Esophagus muscularis mucosa (tissue), 4 donors: ENCODE measurements around the gene GDF10. TPM values are rescaled to one million over a fixed set of nuclear protein-coding genes. Genes with fewer than 3 reads are reported as not detected.

ENCODE experiments used
- DNase-seq: peaks from one replicate; pipeline ENCODE4 v3.0.0-alpha.2; 2017; ENCODE audit errors: extremely low spot score
- H3K27ac ChIP-seq, 4 donors: fragments of 200-600 bp; sonication (generic); replicated peaks in 1 of 4; 1 replicate in 3 of 4; 2 replicates in 1 of 4; pipeline ENCODE4 v1.5.1; 2016 to 2019; ENCODE audit warnings: mild to moderate bottlenecking in 1 of 4
- H3K27me3 ChIP-seq, 4 donors: fragments of 200-600 bp; sonication (generic); one replicate each; pipeline versions ENCODE4 v1.5.1 to v1.6.0; 2016 to 2019
- H3K36me3 ChIP-seq, 4 donors: fragments of 200-600 bp; sonication (generic); one replicate each; pipeline ENCODE4 v1.5.1; 2016 to 2019
- H3K4me1 ChIP-seq, 4 donors: fragments of 200-600 bp; sonication (generic); one replicate each; pipeline ENCODE4 v1.5.1; 2016 to 2019
- H3K4me3 ChIP-seq, 4 donors: fragments of 200-600 bp; sonication (generic); 1 replicate in 2 of 4; 2 replicates in 2 of 4; pipeline ENCODE4 v1.5.1; 2016 to 2019; ENCODE audit warnings: mild to moderate bottlenecking in 4 of 4, moderate library complexity in 1 of 4
- H3K9me3 ChIP-seq, 4 donors: fragments of 200-600 bp; sonication (generic); 1 replicate in 3 of 4; 2 replicates in 1 of 4; pipeline ENCODE4 v1.5.1; 2016 to 2019
- EP300 ChIP-seq: sonication (generic); formaldehyde crosslinking; IDR thresholded peaks from one replicate; pipeline ENCODE4 v1.6.1; 2017; ENCODE audit warnings: antibody characterized with exemption
- POLR2A ChIP-seq: fragments of 450-650 bp; IDR thresholded peaks from one replicate; pipeline ENCODE4 v1.6.1; 2017; ENCODE audit warnings: antibody characterized with exemption, moderate library complexity, mild to moderate bottlenecking, low read depth
- POLR2AphosphoS5 ChIP-seq, 2 donors: sonication (generic); formaldehyde crosslinking; IDR thresholded peaks; one replicate each; pipeline ENCODE4 v1.6.1; 2017; ENCODE audit warnings: antibody characterized with exemption in 2 of 2
- WGBS: methylation state at CpG from one replicate; pipeline ENCODE4 v1.1.5; 2018; 5-methylcytosine and 5-hydroxymethylcytosine counted together
- intact Hi-C: fragments of 100-400 bp; cut with DNase I; formaldehyde crosslinking; loops from one replicate; pipeline ENCODE4 v1.15.1; 2023
- total RNA-seq, 4 donors: library from RNA; depleted of rRNA; stranded (reverse); fragments of >200 nt; gene quantifications; one replicate each; pipeline versions ENCODE4 v1.1.0 to v1.2.1, GENCODE V29; 2016
- TF ChIP-seq, protein P1 (sequence below), 3 experiments: fragments of 200-600 bp in 2 of 3; fragments of 450-650 bp in 1 of 3; sonication (generic) in 2 of 3; IDR thresholded peaks; one replicate each; pipeline ENCODE4 v1.5.1; 2017 to 2019; ENCODE audit warnings: antibody characterized with exemption in 3 of 3, mild to moderate bottlenecking in 2 of 3, moderate library complexity in 1 of 3

GDF10 gene
- total RNA-seq, 4 donors from 2014 or later = 5.6 to 33.3 (median 29.5) TPM

GRCh38 chr10:47287805-47288204 is 12.2 kb upstream of the GDF10 start:
- H3K27me3 ChIP-seq = peaks cover 0 to 11% (median 0%) of the 10 kb centered on the region in 4 donors
- no peaks in the 10 kb centered on the region for H3K36me3 ChIP-seq
- DNase-seq = no peak
- intact Hi-C loops = no loop called here
- TF ChIP-seq POLR2A (no peak), POLR2AphosphoS5 (IDR thresholded peaks at IDR 0.05) (no peak), EP300 (no peak)
- TF ChIP-seq, protein P1, sequence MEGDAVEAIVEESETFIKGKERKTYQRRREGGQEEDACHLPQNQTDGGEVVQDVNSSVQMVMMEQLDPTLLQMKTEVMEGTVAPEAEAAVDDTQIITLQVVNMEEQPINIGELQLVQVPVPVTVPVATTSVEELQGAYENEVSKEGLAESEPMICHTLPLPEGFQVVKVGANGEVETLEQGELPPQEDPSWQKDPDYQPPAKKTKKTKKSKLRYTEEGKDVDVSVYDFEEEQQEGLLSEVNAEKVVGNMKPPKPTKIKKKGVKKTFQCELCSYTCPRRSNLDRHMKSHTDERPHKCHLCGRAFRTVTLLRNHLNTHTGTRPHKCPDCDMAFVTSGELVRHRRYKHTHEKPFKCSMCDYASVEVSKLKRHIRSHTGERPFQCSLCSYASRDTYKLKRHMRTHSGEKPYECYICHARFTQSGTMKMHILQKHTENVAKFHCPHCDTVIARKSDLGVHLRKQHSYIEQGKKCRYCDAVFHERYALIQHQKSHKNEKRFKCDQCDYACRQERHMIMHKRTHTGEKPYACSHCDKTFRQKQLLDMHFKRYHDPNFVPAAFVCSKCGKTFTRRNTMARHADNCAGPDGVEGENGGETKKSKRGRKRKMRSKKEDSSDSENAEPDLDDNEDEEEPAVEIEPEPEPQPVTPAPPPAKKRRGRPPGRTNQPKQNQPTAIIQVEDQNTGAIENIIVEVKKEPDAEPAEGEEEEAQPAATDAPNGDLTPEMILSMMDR (IDR thresholded peaks at IDR 0.05) = no peak
- H3K4me1 ChIP-seq = peaks cover 0 to 4% (median 0%) of the 10 kb centered on the region in 4 donors
- H3K27ac ChIP-seq = no peak overlapping the region
- no peaks in the 10 kb centered on the region for H3K9me3 ChIP-seq
- H3K4me3 ChIP-seq = no peak overlapping the region
- WGBS = 86% methylated on average over 5 of the region's 6 CpGs

- TF ChIP-seq POLR2AphosphoS5 (IDR thresholded peaks at IDR 0.05) = no peak
- TF ChIP-seq POLR2A = no peak
- TF ChIP-seq EP300 = no peak
- TF ChIP-seq, protein P1 (IDR thresholded peaks at IDR 0.05) = no peak
- Histone ChIP-seq H3K9me3 (no peaks in the 10 kb centered on the region), H3K27ac (no peak overlapping the region), H3K27me3 (peaks cover 0 to 8% (median 0%) of the 10 kb centered on the region in 4 donors), H3K36me3 (no peaks in the 10 kb centered on the region), H3K4me3 (no peak overlapping the region), H3K4me1 (peaks cover 0 to 4% (median 0%) of the 10 kb centered on the region in 4 donors)
- DNase-seq = no peak
- WGBS = 87% methylated on average over 8 of the region's 8 CpGs
- intact Hi-C loops = no loop called here
Measured at GRCh38 chr10:47288236-47288635, 11.8 kb upstream of the GDF10 start.

GRCh38 chr10:47288916-47289495 is 11.0 kb upstream of the GDF10 start:
- H3K9me3 ChIP-seq = no peaks in the 10 kb centered on the region
- no peaks in the 10 kb centered on the region for H3K36me3 ChIP-seq
- 84% methylated on average over 9 of the region's 9 CpGs for WGBS
- H3K4me1 ChIP-seq = peaks cover 0 to 4% (median 0%) of the 10 kb centered on the region in 4 donors
- TF ChIP-seq, protein P1 (IDR thresholded peaks at IDR 0.05) = no peak
- H3K27me3 ChIP-seq = peaks cover 0 to 7% (median 0%) of the 10 kb centered on the region in 4 donors
- no peak overlapping the region for H3K27ac ChIP-seq
- H3K4me3 ChIP-seq = no peak overlapping the region
- no peak for DNase-seq
- intact Hi-C loops = no loop called here

GRCh38 chr10:47289921-47290320 is 10.1 kb upstream of the GDF10 start:
- H3K4me3 ChIP-seq = no peak overlapping the region
- intact Hi-C loops = no loop called here
- H3K4me1 ChIP-seq = peaks cover 0 to 4% (median 0%) of the 10 kb centered on the region in 4 donors
- H3K9me3 ChIP-seq = no peaks in the 10 kb centered on the region
- H3K27ac ChIP-seq = no peak overlapping the region
- TF ChIP-seq POLR2A (no peak), EP300 (no peak), POLR2AphosphoS5 (IDR thresholded peaks at IDR 0.05) (no peak)
- TF ChIP-seq, protein P1 (IDR thresholded peaks at IDR 0.05) = no peak
- WGBS = 89% methylated on average over 6 of the region's 6 CpGs
- DNase-seq = no peak
- H3K36me3 ChIP-seq = no peaks in the 10 kb centered on the region
- peaks cover 0 to 7% (median 0%) of the 10 kb centered on the region in 4 donors for H3K27me3 ChIP-seq

DNA sequence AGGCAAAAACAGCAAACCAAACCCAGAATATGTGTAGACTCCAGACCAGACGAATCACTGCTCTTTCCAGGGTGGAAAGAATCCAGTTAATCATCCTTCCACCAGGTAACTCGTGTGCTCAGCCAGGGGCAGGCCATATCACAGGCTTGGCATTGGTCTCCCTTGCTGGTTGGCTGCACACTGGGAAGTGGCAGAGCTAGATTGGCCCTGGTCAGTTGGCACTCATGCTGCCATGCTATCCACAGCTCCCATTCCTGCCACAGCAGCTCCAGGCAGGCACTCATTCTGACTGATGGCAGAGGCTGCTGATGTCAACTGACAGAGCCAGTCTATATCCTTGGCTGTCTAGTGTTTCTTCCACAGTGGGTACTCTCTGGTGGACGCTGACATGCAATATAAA is 9.7 kb upstream of the GDF10 start:
- Histone ChIP-seq H3K4me3 (no peak overlapping the region), H3K4me1 (peaks cover 0 to 4% (median 0%) of the 10 kb centered on the region in 4 donors), H3K9me3 (no peaks in the 10 kb centered on the region), H3K27ac (no peak overlapping the region), H3K36me3 (no peaks in the 10 kb centered on the region), H3K27me3 (peaks cover 0 to 7% (median 0%) of the 10 kb centered on the region in 4 donors)
- intact Hi-C loops = no loop called here
- TF ChIP-seq, protein P1 (IDR thresholded peaks at IDR 0.05) = no peak
- TF ChIP-seq EP300 = no peak
- 85% methylated on average over 2 of the region's 3 CpGs for WGBS
- DNase-seq = no peak
